NCI-H1105 treated with DMSO at 0.1 percent for 48 hours (cell line): ENCODE measurements around the gene RAD51D.
"Not testable (repeated sequence)": the region's sequence is repeated elsewhere in the genome, so short reads cannot be mapped to it uniquely, and the experiment has no call there.

ENCODE experiments used
- DNase-seq: peaks from one replicate; lab custom pipeline; 2025; lab: John Stamatoyannopoulos, UW

Gene RAD51D

GRCh38 chr17:35141681-35142466 lies 22.2 kb upstream of the RAD51D start, which contains the start of gene NLE1:
Gene NLE1 (minus strand): TSS chr17:35142303. CDS start chr17:35142275, 28 bp downstream.
- DNase-seq, result peak; percentile 66

GRCh38 chr17:35138218-35138617 lies 18.6 kb upstream of the RAD51D start:
- DNase-seq, result no peak

- DNase-seq, result no peak
Measured at GRCh38 chr17:35135322-35135721, 15.7 kb upstream of the RAD51D start.

DNA sequence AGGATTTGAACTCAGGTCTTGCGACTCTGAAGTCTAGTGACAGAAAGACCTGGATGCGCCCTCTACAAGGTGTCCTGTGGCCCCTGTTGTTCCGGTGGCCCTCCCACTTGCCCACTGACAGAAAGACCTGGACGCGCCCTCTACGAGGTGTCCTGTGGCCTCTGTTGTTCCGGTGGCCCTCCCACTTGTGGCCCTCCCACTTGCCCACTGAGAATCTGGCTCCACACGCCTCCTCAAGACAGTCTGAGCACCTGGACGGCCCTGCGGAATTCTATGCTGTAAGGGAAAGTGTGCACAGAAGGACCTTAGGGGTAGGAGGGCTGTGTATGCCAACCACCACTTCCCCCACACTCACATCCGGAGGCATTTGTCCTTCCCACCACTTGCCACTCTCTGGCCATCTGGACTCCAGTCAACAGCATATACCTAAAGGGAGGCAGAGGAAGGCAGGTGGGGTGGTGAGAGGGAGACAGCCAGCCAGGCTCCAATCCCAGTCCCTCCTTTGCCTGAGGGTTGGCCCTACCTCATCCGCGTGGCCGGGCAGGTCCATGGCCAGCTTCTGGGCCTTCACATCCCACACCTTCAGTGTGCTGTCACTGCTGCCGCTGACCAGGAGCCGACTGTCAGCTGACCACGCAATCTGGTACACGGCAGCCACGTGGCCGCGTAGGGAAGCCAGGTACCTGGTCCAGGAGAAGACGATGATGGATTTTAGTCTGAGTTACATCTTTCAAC lies 13.3 kb upstream of the RAD51D start:
- no peak for DNase-seq

- DNase-seq, result no peak
Measured at GRCh38 chr17:35132099-35132498, 12.4 kb upstream of the RAD51D start.

GRCh38 chr17:35130392-35130791 lies 10.7 kb upstream of the RAD51D start:
- no peak for DNase-seq

DNA sequence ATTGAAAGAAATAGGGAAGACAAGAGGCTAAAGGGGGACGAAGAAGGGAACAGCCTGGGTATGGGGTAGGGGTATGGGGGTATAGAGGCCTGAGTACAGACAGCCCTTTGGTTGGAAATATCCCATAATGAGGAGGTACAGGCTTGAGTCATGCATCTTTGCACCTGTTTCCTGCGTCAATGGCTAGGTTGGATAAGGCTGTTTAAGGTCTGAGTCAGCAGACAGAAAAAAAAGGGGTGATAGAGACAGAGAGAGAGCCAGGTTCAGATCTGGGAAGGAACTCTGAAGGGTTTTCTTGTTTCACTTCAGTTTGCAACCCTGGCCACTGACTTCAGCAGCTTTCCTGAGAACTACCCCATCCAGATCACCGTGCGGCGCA lies 10.3 kb upstream of the RAD51D start:
- DNase-seq, result no peak

DNA sequence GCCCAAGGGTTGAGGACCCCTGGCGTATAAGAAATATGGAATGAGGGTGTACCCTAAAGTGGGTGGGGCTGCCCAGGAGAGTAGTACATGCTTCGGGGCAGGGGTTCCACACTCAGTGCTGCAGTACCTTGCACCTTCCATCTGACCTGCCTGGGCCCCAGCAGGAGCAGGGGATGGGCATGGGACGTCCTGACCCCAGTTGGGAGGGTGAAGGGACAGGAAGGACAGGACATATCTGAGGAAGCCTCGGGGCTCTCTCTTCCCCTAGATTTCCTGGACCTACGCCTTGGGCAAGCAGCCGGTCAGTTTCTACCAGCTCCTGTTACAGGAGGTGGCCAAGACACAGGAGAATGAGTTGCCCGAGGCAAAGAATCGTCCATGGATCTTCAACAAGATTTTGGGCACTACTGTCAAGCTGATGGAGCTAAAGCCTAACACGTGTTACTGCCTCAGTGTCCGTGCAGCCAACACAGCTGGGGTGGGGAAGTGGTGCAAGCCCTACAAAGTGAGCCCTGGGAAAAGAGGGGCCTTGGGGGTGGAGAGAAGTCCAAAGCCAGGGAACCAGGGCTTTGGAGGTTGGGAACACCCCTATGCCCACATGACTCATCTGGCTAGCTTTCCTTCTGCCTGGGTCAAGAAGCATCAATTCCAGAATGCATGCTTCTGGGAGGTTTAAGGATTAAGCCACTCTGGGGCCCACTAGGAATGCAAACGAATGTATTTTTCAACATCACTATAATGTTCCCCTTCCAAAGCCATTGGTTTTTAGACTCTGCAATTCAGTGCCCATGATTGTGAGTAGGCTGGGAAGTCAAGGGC lies 9.7 kb upstream of the RAD51D start:
- DNase-seq, result no peak

DNA sequence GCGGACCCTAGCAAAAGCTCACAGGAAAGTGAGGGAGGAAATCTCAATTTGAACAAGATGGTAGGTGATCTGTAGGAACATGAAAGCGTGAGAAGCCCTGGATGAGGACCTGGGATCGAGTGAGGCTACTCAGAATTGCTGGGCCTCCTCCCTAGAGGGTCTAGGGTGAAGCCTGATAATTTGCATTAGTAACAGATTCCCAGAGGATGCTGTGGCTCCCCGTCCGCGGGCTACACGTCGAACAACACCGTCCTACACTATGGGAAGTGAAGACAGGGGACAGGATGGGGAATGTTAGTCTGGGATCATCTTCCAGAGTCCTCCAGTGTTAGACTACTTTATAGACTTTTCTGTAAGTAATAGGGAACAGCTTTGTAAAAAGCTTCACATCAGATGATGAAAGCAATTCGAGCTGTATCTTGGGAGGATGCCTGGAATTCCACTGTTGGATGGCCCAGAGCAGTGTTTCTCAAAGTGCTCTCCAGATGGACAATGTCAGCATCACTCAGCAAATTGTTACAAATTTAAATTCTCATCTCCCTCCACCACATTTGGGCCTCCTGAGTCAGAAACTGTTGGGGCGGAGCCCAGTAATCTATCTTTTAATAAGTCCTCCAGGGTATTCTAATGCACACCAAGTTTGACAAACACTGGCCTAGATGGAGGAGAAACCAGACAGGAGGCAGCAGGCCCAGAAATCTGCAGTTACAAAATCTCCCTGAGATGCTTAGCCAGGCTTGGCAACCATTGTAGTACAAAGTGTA lies 8.3 kb upstream of the RAD51D start:
- no peak for DNase-seq

DNA sequence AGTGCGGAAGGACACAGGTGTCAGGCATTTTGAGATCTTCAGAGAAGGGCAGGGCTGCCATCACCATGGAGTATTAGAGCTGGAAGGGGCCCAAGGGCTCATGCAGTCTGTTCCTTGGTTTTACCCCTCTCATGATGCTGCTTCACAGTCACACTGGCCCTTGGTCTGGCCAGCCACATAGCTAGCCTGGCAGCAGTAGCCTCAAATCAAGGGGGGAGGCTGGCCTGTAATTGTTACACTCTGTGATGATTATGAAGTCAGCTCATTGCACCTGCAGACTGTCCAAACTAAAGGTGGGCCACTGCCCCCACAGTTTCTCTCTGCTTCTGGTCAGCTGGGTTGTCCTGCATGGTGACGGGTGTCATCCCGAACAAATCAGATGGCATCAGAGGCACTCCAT lies 1.7 kb upstream of the RAD51D start, which contains the start of gene FNDC8:
TSS of gene FNDC8 (plus strand) at position 301 of the 400 bp plus-strand sequence. CDS start at position 380, 79 bp downstream.
- no peak for DNase-seq

DNA sequence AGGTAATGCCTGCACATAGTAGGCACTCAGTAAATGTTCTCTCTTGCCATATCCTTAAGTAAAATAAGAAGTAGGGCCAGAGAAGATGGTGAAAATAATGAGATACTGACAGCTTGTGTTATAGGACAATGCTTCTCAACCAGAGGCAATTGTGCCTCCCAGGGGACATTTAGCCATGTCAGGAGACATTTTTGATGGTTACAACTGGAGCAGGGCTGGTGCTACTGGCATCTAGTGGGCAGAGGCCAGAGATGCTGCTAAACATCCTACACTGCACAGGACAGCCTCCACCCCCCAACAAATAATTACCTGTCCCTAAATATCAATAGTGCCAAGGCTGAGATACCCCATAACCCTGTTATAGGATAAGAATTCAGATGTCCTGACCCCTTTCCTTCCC lies 1.7 kb downstream of the RAD51D start:
- no peak for DNase-seq

- DNase-seq, result no peak
Measured at GRCh38 chr17:35116845-35117244, 2.8 kb downstream of the RAD51D start.

- DNase-seq, result not testable (repeated sequence)
Measured at GRCh38 chr17:35110791-35111190, 8.9 kb downstream of the RAD51D start.

DNA sequence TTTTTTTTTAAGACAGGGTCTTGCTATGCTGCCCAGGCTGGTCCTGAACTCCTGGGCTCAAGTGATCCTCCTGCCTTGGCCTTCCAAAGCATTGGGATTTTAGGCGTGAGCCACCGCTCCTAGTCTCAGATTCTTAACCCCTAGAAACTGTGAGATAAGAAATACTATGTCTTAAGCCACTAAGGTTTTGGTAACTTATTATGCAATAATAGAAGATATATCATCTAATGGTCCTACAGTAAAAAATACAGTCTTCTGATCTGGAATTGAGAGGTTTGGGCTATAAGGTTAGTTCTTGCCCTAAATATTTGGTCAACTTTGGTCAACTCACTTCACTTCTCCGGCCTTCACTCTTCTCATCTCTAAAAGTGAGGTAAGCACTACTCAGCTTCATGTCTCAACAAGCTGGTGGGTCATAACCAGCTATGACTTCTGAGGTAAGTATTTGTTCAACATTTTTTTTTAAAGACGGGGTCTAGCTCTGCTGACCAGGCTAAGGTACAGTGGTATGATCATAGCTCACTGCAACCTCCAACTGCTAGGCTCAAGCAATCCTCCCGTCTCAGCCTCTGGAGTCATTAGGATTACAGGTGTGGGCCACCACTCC lies 14.7 kb downstream of the RAD51D start:
- no peak for DNase-seq

- no peak for DNase-seq
Measured at GRCh38 chr17:35103271-35103670, 16.4 kb downstream of the RAD51D start.

DNA sequence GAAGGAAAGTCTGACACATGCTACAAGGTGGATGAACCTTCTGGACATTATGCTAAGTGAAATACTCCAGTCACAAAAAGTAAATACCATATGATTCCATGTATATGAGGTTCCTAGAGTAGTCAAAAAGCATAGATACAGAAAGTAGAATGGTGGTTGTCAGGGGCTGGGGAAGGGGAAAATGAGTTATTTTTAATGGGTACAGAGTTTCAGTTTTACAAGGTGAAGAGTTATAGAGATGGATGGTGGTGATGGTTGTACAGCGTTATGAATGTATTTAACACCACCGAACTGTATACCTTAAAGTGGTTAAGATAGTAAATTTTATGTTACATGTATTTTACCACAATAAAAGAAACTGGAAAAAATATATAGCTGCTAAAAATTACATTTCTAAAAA lies 17.9 kb downstream of the RAD51D start:
- no peak for DNase-seq

DNA sequence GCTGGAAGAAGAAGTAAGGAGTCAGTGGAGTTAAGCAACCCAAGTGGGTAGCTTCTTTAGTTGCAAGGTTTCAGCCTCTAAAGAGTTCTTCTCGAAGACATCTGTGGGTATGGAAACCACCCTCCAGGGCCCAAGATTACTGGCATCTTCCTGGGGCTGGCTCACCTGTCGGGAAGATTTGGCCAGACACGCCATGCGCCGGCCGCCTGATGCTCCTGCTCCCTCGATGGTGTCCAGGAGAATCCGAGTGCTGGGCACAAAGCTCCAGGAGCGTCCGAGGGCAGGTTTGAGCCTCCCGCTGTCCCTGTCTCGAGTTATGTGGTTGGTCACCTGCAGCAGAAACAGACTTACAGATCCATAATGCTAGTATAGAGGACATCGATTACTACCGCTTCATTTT lies 18.6 kb downstream of the RAD51D start:
- no peak for DNase-seq

GRCh38 chr17:35099908-35100307 lies 19.8 kb downstream of the RAD51D start:
- no peak for DNase-seq

- DNase-seq, result no peak
Measured at GRCh38 chr17:35097776-35098175, 21.9 kb downstream of the RAD51D start.

- no peak for DNase-seq
Measured at GRCh38 chr17:35095741-35096140, 23.9 kb downstream of the RAD51D start.

GRCh38 chr17:35094902-35095301 lies 24.8 kb downstream of the RAD51D start:
- DNase-seq, result no peak
